Mesenchymal stem cell (in vitro differentiated cells and primary cell): ENCODE results near the gene CLEC4M.
"Not testable (repeated sequence)": the region's sequence is repeated elsewhere in the genome, so short reads cannot be mapped to it uniquely, and the experiment has no call there.

Source experiments
- DNase-seq: peaks from one replicate; pipeline ENCODE4 v3.0.0-alpha.2; 2013
- H2AFZ ChIP-seq: one replicate; pipeline ENCODE4 v1.6.1; 2013; ENCODE audit warnings: low read depth, mild to moderate bottlenecking, control low read depth, inconsistent platforms, low read length, moderate library complexity
- H2AK5ac ChIP-seq: 2 replicates; pipeline ENCODE4 v1.6.1; 2013; ENCODE audit warnings: low read length, moderate library complexity, mild to moderate bottlenecking, inconsistent platforms; ENCODE audit not compliant: severe bottlenecking
- H2BK120ac ChIP-seq: one replicate; pipeline ENCODE4 v1.6.1; 2013; ENCODE audit warnings: low read depth, mild to moderate bottlenecking, inconsistent platforms, low read length, moderate library complexity
- H2BK12ac ChIP-seq, 2 experiments: one replicate each; pipeline ENCODE4 v1.6.1; 2013; ENCODE audit warnings: inconsistent platforms in 2 of 2, low read length in 2 of 2, mild to moderate bottlenecking in 2 of 2, moderate library complexity in 2 of 2, control low read depth in 1 of 2
- H2BK15ac ChIP-seq: one replicate; pipeline ENCODE4 v1.6.1; 2013; ENCODE audit warnings: mild to moderate bottlenecking, low read depth, inconsistent platforms; ENCODE audit not compliant: poor library complexity, severe bottlenecking
- H2BK5ac ChIP-seq: 2 replicates; pipeline ENCODE4 v1.6.1; 2013; ENCODE audit warnings: low read depth, mild to moderate bottlenecking, low read length, control low read depth, inconsistent platforms; ENCODE audit not compliant: poor library complexity, severe bottlenecking
- H3K14ac ChIP-seq, 2 experiments: one replicate each; pipeline ENCODE4 v1.6.1; 2013; ENCODE audit warnings: inconsistent platforms in 2 of 2, low read length in 2 of 2, control low read depth in 1 of 2, mild to moderate bottlenecking in 1 of 2, moderate library complexity in 1 of 2
- H3K18ac ChIP-seq, 2 experiments: one replicate each; pipeline ENCODE4 v1.6.1; 2013; ENCODE audit warnings: inconsistent platforms in 2 of 2, low read length in 2 of 2, control low read depth in 1 of 2, low read depth in 1 of 2, mild to moderate bottlenecking in 1 of 2
- H3K23ac ChIP-seq, 2 experiments: one replicate each; pipeline ENCODE4 v1.6.1; 2013; ENCODE audit warnings: inconsistent platforms in 2 of 2, low read length in 2 of 2, mild to moderate bottlenecking in 2 of 2, moderate library complexity in 2 of 2, control low read depth in 1 of 2
- H3K27ac ChIP-seq: 2 replicates; pipeline ENCODE4 v1.5.1; 2013; ENCODE audit warnings: mild to moderate bottlenecking, moderate library complexity, low read length, control low read depth, inconsistent platforms; ENCODE audit not compliant: poor library complexity, severe bottlenecking
- H3K27me3 ChIP-seq, 2 experiments: 2 replicates each; pipeline versions ENCODE4 v1.6.1 to v1.7.0; 2013; ENCODE audit warnings: low read length in 2 of 2, mild to moderate bottlenecking in 2 of 2, moderate library complexity in 2 of 2, control low read depth in 1 of 2, inconsistent platforms in 1 of 2; ENCODE audit not compliant: control insufficient read depth in 1 of 2, insufficient read depth in 1 of 2
- H3K36me3 ChIP-seq, 2 experiments: 2 replicates each; pipeline versions ENCODE4 v1.6.1 to v1.7.0; 2013; ENCODE audit warnings: low read length in 2 of 2, control low read depth in 1 of 2, inconsistent platforms in 1 of 2, low read depth in 1 of 2, mild to moderate bottlenecking in 1 of 2; ENCODE audit not compliant: insufficient read depth in 2 of 2, control insufficient read depth in 1 of 2
- H3K4ac ChIP-seq, 2 experiments: one replicate each; pipeline ENCODE4 v1.6.1; 2013; ENCODE audit warnings: inconsistent platforms in 2 of 2, low read length in 2 of 2, mild to moderate bottlenecking in 2 of 2, moderate library complexity in 2 of 2, control low read depth in 1 of 2, low read depth in 1 of 2
- H3K4me1 ChIP-seq: 2 replicates; pipeline ENCODE4 v1.6.1; 2013; ENCODE audit warnings: low read depth, low read length, control low read depth; ENCODE audit not compliant: control insufficient read depth, insufficient read depth
- H3K4me2 ChIP-seq: 2 replicates; pipeline ENCODE4 v1.6.1; 2013; ENCODE audit warnings: low read length, mild to moderate bottlenecking, inconsistent platforms; ENCODE audit not compliant: poor library complexity, severe bottlenecking
- H3K4me3 ChIP-seq, 2 experiments: 2 replicates each; pipeline versions ENCODE4 v1.5.1 to v1.7.0; 2013; ENCODE audit warnings: low read length in 2 of 2, mild to moderate bottlenecking in 2 of 2, control low read depth in 1 of 2, low read depth in 1 of 2; ENCODE audit not compliant: insufficient read depth in 1 of 2
- H3K79me1 ChIP-seq: replicated peaks from 2 replicates; pipeline ENCODE4 v1.6.1; 2013; ENCODE audit warnings: mild to moderate bottlenecking, control low read depth, low read length, inconsistent platforms; ENCODE audit not compliant: poor library complexity, severe bottlenecking
- H3K9ac ChIP-seq: 2 replicates; pipeline ENCODE4 v1.7.0; 2013; ENCODE audit warnings: mild to moderate bottlenecking, low read length, moderate library complexity
- H3K9me3 ChIP-seq: 2 replicates; pipeline ENCODE4 v1.7.0; 2013; ENCODE audit warnings: mild to moderate bottlenecking, low read length; ENCODE audit not compliant: control insufficient read depth
- H4K8ac ChIP-seq: one replicate; pipeline ENCODE4 v1.6.1; 2013; ENCODE audit warnings: inconsistent platforms, mild to moderate bottlenecking, low read length, moderate library complexity
- H4K91ac ChIP-seq: one replicate; pipeline ENCODE4 v1.6.1; 2013; ENCODE audit warnings: mild to moderate bottlenecking, low read length, inconsistent platforms
- WGBS: methylation state at CpG from one replicate; pipeline ENCODE4 v1.1.7; 2013; ENCODE audit warnings: mixed read lengths; 5-methylcytosine and 5-hydroxymethylcytosine counted together

CLEC4M gene

DNA sequence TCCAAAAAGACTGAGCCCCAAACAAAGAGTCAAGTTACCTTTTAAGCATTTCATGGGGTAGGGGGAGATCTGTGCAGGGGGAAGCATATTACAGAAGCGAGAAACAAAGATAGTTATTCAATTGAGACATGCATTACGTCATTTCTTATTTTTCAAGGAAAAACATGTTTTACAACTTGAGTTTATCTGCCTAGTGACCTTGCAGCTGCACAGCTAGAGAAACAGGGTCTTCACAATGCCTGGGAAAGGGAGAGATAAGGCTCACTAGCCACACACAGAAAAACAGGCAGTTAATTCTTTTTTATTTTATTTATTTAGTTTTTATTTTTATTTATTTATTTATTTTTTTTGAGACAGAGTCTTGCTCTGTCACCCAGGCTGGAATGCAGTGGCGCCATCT lies 1.1 kb downstream of the CLEC4M start:
- H3K4me2 ChIP-seq, H3K36me3 ChIP-seq, H2AK5ac ChIP-seq, H3K79me1 ChIP-seq, DNase-seq, H3K4ac ChIP-seq, H3K4me1 ChIP-seq, H3K18ac ChIP-seq, H2BK5ac ChIP-seq, H2BK12ac ChIP-seq, H2BK15ac ChIP-seq, H2BK120ac ChIP-seq, H3K9me3 ChIP-seq, H3K4me3 ChIP-seq, H3K27ac ChIP-seq, H4K8ac ChIP-seq, H3K9ac ChIP-seq, H2AFZ ChIP-seq, H3K23ac ChIP-seq, H4K91ac ChIP-seq, H3K14ac ChIP-seq: not testable (repeated sequence)
- H3K27me3 ChIP-seq = peaks cover 12 to 42% of the 10 kb centered on the region in 2 experiments
- 57% methylated on average over 2 of the region's 3 CpGs for WGBS

- not testable (repeated sequence) for H3K9me3 ChIP-seq, H3K23ac ChIP-seq, H4K91ac ChIP-seq, H3K14ac ChIP-seq, H3K18ac ChIP-seq, H3K27ac ChIP-seq, H3K36me3 ChIP-seq, H3K4me3 ChIP-seq, H3K79me1 ChIP-seq, H2BK5ac ChIP-seq, H2BK15ac ChIP-seq, H2AK5ac ChIP-seq, H2AFZ ChIP-seq, H3K4me1 ChIP-seq, H3K9ac ChIP-seq, H3K4ac ChIP-seq, H2BK12ac ChIP-seq, DNase-seq, H3K4me2 ChIP-seq, H2BK120ac ChIP-seq, H4K8ac ChIP-seq
- H3K27me3 ChIP-seq = peaks cover 16 to 49% of the 10 kb centered on the region in 2 experiments
- WGBS = 66% methylated on average over 2 of the region's 2 CpGs
Measured at GRCh38 chr19:7765043-7765442, 2.0 kb downstream of the CLEC4M start.

GRCh38 chr19:7766535-7766934 lies 3.5 kb downstream of the CLEC4M start:
- 79% methylated on average over 11 of the region's 11 CpGs for whole genome bisulfite sequencing
- no peak overlapping the region for H4K8ac ChIP-seq
- H3K4me1 ChIP-seq = no peaks in the 10 kb centered on the region
- H2BK5ac ChIP-seq = no peak overlapping the region
- H3K27me3 ChIP-seq = peaks cover 16 to 55% of the 10 kb centered on the region in 2 experiments
- H3K79me1 ChIP-seq = no peaks in the 10 kb centered on the region
- H3K9me3 ChIP-seq = no peaks in the 10 kb centered on the region
- H3K4me3 ChIP-seq = no peak overlapping the region
- no peak overlapping the region for H2BK15ac ChIP-seq
- DNase-seq = no peak
- H3K14ac ChIP-seq = no peak overlapping the region
- H2BK12ac ChIP-seq = no peak overlapping the region
- no peak overlapping the region for H3K4me2 ChIP-seq
- H3K36me3 ChIP-seq = no peaks in the 10 kb centered on the region
- no peak overlapping the region for H2BK120ac ChIP-seq
- no peak overlapping the region for H3K18ac ChIP-seq
- no peak overlapping the region for H3K27ac ChIP-seq
- H3K23ac ChIP-seq = no peak overlapping the region
- no peak overlapping the region for H3K4ac ChIP-seq
- H2AFZ ChIP-seq = no peak overlapping the region
- H3K9ac ChIP-seq = no peak overlapping the region
- H2AK5ac ChIP-seq = no peak overlapping the region
- H4K91ac ChIP-seq = no peak overlapping the region

DNA sequence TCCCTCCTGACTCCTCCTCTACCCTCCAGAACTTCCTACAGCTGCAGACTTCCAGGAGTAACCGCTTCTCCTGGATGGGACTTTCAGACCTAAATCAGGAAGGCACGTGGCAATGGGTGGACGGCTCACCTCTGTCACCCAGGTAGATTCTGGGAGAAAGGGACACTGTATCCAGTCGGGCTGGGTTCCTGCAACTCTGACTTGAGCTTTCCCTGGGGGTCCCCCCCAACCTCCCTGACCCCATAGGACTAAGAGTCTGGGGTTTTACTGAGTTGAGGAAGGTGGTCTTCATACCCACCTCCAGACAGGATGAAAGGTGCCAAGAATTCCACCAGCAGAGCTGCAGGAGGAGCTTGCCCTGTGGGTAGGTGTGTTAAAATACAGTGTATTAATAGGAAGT lies 4.4 kb downstream of the CLEC4M start:
- no peak for DNase-seq
- Histone ChIP-seq H3K4ac (no peak overlapping the region), H2BK12ac (no peak overlapping the region), H3K36me3 (no peaks in the 10 kb centered on the region), H2AFZ (no peak overlapping the region), H3K9ac (no peak overlapping the region), H3K4me1 (no peaks in the 10 kb centered on the region), H2AK5ac (no peak overlapping the region), H4K91ac (no peak overlapping the region), H2BK15ac (no peak overlapping the region), H2BK120ac (no peak overlapping the region), H3K27ac (no peak overlapping the region), H3K79me1 (no peaks in the 10 kb centered on the region), H3K23ac (no peak overlapping the region), H3K4me2 (no peak overlapping the region), H2BK5ac (no peak overlapping the region), H3K4me3 (no peak overlapping the region), H3K9me3 (no peaks in the 10 kb centered on the region), H4K8ac (no peak overlapping the region), H3K27me3 (peaks cover 16 to 58% of the 10 kb centered on the region in 2 experiments), H3K14ac (no peak overlapping the region), H3K18ac (no peak overlapping the region)
- WGBS = 59% methylated on average over 4 of the region's 4 CpGs
